Liver (tissue), 9 donors: ENCODE results near the gene CUL3. TPM values are rescaled to one million over a fixed set of nuclear protein-coding genes. Genes with fewer than 3 reads are reported as not detected.

Experiments
- DNase-seq: peaks from one replicate; pipeline ENCODE4 v3.0.0-alpha.2; 2017; ENCODE audit warnings: low spot score
- H3K27ac ChIP-seq, 2 donors: one replicate each; pipeline ENCODE4 v1.7.0; 2013; ENCODE audit warnings: inconsistent platforms in 2 of 2, low read length in 2 of 2, control low read depth in 1 of 2, low read depth in 1 of 2, mild to moderate bottlenecking in 1 of 2
- H3K27me3 ChIP-seq, 4 donors: one replicate each; pipeline versions ENCODE4 v1.6.1 to v1.7.0; 2013; ENCODE audit warnings: low read length in 3 of 4, inconsistent platforms in 1 of 4, mild to moderate bottlenecking in 1 of 4, moderate library complexity in 1 of 4; ENCODE audit not compliant: control insufficient read depth in 4 of 4, insufficient read depth in 4 of 4
- H3K36me3 ChIP-seq, 4 donors: one replicate each; pipeline versions ENCODE4 v1.6.1 to v1.7.0; 2013; ENCODE audit warnings: low read length in 3 of 4, mild to moderate bottlenecking in 3 of 4, low read depth in 1 of 4, moderate library complexity in 1 of 4; ENCODE audit not compliant: control insufficient read depth in 4 of 4, insufficient read depth in 3 of 4
- H3K4me1 ChIP-seq, 4 donors: one replicate each; pipeline versions ENCODE4 v1.6.1 to v1.7.0; 2013; ENCODE audit warnings: low read length in 3 of 4, mild to moderate bottlenecking in 3 of 4, moderate library complexity in 1 of 4; ENCODE audit not compliant: control insufficient read depth in 4 of 4, insufficient read depth in 4 of 4
- H3K4me3 ChIP-seq, 3 donors: one replicate each; pipeline versions ENCODE4 v1.6.1 to v1.7.0; 2013; ENCODE audit warnings: low read length in 3 of 3, control low read depth in 1 of 3, low read depth in 1 of 3, mild to moderate bottlenecking in 1 of 3
- H3K9ac ChIP-seq, 2 donors: one replicate each; pipeline ENCODE4 v1.7.0; 2013; ENCODE audit warnings: low read length in 2 of 2, mild to moderate bottlenecking in 2 of 2, moderate library complexity in 2 of 2, control low read depth in 1 of 2, low read depth in 1 of 2
- H3K9me3 ChIP-seq, 4 donors: one replicate each; pipeline versions ENCODE4 v1.6.1 to v1.7.0; 2013; ENCODE audit warnings: low read length in 3 of 4; ENCODE audit not compliant: control insufficient read depth in 4 of 4
- EGR1 ChIP-seq, 2 donors: IDR thresholded peaks; 2 replicates each; pipeline ENCODE4 v1.6.1; 2016 to 2018; ENCODE audit warnings: antibody characterized with exemption in 2 of 2, low read depth in 2 of 2
- FOXA1 ChIP-seq: IDR thresholded peaks from 2 replicates; pipeline ENCODE4 v1.6.1; 2016; ENCODE audit warnings: antibody characterized with exemption
- GABPA ChIP-seq, 2 donors: IDR thresholded peaks in 1 of 2; conservative IDR thresholded peaks in 1 of 2; 2 replicates each; pipeline ENCODE4 v1.6.1; 2016; ENCODE audit warnings: antibody characterized with exemption in 2 of 2, mild to moderate bottlenecking in 1 of 2, moderate library complexity in 1 of 2
- HNF4G ChIP-seq: IDR thresholded peaks from 2 replicates; pipeline ENCODE4 v1.6.1; 2016; ENCODE audit warnings: antibody characterized with exemption
- NR2F2 ChIP-seq: IDR thresholded peaks from 2 replicates; pipeline ENCODE4 v1.6.1; 2016; ENCODE audit warnings: antibody characterized with exemption
- RAD21 ChIP-seq, 2 donors: IDR thresholded peaks; 2 replicates each; pipeline ENCODE4 v1.6.1; 2016; ENCODE audit warnings: antibody characterized with exemption in 2 of 2, mild to moderate bottlenecking in 2 of 2
- RXRA ChIP-seq, 2 donors: IDR thresholded peaks; 2 replicates each; pipeline ENCODE4 v1.6.1; 2017 to 2018; ENCODE audit warnings: antibody characterized with exemption in 2 of 2, mild to moderate bottlenecking in 1 of 2
- TAF1 ChIP-seq: conservative IDR thresholded peaks from 2 replicates; pipeline ENCODE4 v1.6.1; 2016; ENCODE audit warnings: antibody characterized with exemption, mild to moderate bottlenecking
- YY1 ChIP-seq: IDR thresholded peaks from 2 replicates; pipeline ENCODE4 v1.6.1; 2016; ENCODE audit warnings: antibody characterized with exemption, mild to moderate bottlenecking
- WGBS: extraction: QIAGEN DNeasy Blood & Tissue Kit; methylation state at CpG from one replicate; pipeline ENCODE4 v1.1.7; 2013; 5-methylcytosine and 5-hydroxymethylcytosine counted together
- polyA plus RNA-seq, 2 donors: library from polyadenylated mRNA; stranded (reverse) in 1 of 2; unstranded in 1 of 2; fragments of 200-250 nt in 1 of 2; fragments of >200 nt in 1 of 2; fragmentation: Nextera tagmentation in 1 of 2; extraction: Ambion mirVana in 1 of 2; gene quantifications; one replicate each; pipeline versions ENCODE4 v1.2.1 to v1.2.3, GENCODE V29; 2013 to 2015
- total RNA-seq, 2 donors: library from RNA; depleted of rRNA; stranded (reverse); fragments of >200 nt; gene quantifications; one replicate each; pipeline ENCODE4 v1.2.3, GENCODE V29; 2014
- TF ChIP-seq, protein P1 (sequence below): fragments of 150-350 bp; IDR thresholded peaks from 2 replicates; pipeline ENCODE4 v1.5.1; 2017; ENCODE audit warnings: improper control_type of control experiment, low read depth, low read length; ENCODE audit not compliant: missing input control
- TF ChIP-seq, protein P2 (sequence below): IDR thresholded peaks from 2 replicates; pipeline ENCODE4 v1.6.1; 2016; ENCODE audit warnings: antibody characterized with exemption
- TF ChIP-seq, protein P3 (sequence below): IDR thresholded peaks from 2 replicates; pipeline ENCODE4 v1.6.1; 2016; ENCODE audit warnings: antibody characterized with exemption
- donor health status: healthy.
- donor health status: healthy.
- donor health status: healthy.
- donor health status: healthy.
- donor health status: healthy.

The CUL3 gene
- total and polyA plus RNA-seq, 4 donors: 24.7 to 48.9 (median 33.1) TPM

DNA sequence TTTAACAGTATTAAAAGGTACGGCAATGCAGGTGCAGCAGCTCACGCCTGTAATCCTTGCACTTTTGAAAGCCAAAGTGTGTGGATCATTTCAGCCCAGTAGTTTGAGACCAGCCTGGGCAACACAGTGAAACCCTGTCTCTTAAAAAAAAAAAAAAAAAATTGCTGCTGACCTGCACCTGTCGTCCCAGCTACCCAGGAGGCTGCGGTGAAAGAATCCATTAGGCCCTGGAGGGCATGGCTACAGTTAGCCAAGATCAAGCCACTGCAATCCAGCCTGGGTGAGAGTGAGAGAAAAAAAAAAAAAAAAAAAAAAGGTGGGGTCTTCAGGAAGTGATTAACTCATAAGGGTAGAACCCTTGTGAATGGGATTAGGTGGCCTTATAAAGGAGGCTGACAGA is 12.8 kb downstream of the CUL3 start:
- peaks cover 5 to 53% (median 40%) of the 10 kb centered on the region in 4 donors for H3K4me1 ChIP-seq
- peaks cover 0 to under 1% (median 0%) of the 10 kb centered on the region in 4 donors for H3K36me3 ChIP-seq
- no peak overlapping the region for H3K4me3 ChIP-seq
- no peak overlapping the region for H3K9ac ChIP-seq
- no peak overlapping the region for H3K27ac ChIP-seq
- TF ChIP-seq TAF1: no peak
- no peak for TF ChIP-seq RAD21 (IDR thresholded peaks at IDR 0.05)
- TF ChIP-seq FOXA1: no peak
- no peak for TF ChIP-seq YY1
- WGBS: 92% methylated on average over 4 of the region's 4 CpGs
- H3K27me3 ChIP-seq: no peaks in the 10 kb centered on the region
- no peak for DNase-seq
- no peaks in the 10 kb centered on the region for H3K9me3 ChIP-seq

DNA sequence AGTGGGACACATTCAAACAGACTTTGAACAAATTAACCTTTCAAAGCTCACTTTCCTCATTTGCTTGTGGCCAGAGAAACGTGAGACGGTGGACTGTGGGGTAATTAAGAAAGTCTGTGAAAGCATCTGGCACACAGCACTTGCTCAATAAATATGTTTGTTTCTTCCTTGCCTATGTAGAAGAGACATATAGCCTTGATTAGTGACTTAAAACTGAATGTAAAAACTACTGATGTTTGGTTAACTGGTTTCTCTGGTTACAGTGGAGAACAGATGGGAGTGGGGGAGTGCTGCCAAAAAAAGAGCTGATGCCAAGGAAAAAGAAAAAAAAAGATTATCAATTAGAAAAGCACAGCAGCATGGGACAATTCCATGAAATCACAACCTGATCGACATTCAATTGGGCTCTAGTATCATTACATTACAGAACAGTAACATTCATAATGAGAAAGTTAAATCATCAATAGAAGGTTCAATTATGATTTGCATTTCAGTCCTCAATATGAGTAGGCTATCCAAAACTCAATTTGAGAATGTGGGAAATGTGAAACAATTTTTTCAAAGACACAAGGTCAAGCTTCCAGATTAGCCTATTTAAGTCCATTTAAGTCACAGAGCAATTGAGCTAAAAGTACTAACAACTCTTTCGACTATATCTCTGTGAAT is 14.7 kb downstream of the CUL3 start:
- Histone ChIP-seq H3K4me1 (peaks cover 8 to 50% (median 37%) of the 10 kb centered on the region in 4 donors), H3K27ac (no peak overlapping the region), H3K36me3 (peaks cover 0 to 3% (median 0%) of the 10 kb centered on the region in 4 donors), H3K4me3 (no peak overlapping the region), H3K9ac (no peak overlapping the region), H3K27me3 (no peaks in the 10 kb centered on the region), H3K9me3 (no peaks in the 10 kb centered on the region)
- TF ChIP-seq YY1: no peak
- TF ChIP-seq, protein P1, sequence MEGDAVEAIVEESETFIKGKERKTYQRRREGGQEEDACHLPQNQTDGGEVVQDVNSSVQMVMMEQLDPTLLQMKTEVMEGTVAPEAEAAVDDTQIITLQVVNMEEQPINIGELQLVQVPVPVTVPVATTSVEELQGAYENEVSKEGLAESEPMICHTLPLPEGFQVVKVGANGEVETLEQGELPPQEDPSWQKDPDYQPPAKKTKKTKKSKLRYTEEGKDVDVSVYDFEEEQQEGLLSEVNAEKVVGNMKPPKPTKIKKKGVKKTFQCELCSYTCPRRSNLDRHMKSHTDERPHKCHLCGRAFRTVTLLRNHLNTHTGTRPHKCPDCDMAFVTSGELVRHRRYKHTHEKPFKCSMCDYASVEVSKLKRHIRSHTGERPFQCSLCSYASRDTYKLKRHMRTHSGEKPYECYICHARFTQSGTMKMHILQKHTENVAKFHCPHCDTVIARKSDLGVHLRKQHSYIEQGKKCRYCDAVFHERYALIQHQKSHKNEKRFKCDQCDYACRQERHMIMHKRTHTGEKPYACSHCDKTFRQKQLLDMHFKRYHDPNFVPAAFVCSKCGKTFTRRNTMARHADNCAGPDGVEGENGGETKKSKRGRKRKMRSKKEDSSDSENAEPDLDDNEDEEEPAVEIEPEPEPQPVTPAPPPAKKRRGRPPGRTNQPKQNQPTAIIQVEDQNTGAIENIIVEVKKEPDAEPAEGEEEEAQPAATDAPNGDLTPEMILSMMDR: no peak
- no peak for TF ChIP-seq GABPA (IDR thresholded peaks at IDR 0.05 in 1 of 2, conservative IDR thresholded peaks at IDR 0.05 in 1 of 2)
- TF ChIP-seq RXRA (IDR thresholded peaks at IDR 0.05): no peak
- no peak for TF ChIP-seq HNF4G
- TF ChIP-seq EGR1 (IDR thresholded peaks at IDR 0.05; ENCODE audit: low read depth in 2 of 2): no peak
- TF ChIP-seq, protein P2, sequence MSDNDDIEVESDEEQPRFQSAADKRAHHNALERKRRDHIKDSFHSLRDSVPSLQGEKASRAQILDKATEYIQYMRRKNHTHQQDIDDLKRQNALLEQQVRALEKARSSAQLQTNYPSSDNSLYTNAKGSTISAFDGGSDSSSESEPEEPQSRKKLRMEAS: no peak
- TF ChIP-seq TAF1: no peak
- TF ChIP-seq RAD21 (IDR thresholded peaks at IDR 0.05): no peak
- no peak for DNase-seq
- 46% methylated on average over 4 of the region's 4 CpGs for WGBS

DNA sequence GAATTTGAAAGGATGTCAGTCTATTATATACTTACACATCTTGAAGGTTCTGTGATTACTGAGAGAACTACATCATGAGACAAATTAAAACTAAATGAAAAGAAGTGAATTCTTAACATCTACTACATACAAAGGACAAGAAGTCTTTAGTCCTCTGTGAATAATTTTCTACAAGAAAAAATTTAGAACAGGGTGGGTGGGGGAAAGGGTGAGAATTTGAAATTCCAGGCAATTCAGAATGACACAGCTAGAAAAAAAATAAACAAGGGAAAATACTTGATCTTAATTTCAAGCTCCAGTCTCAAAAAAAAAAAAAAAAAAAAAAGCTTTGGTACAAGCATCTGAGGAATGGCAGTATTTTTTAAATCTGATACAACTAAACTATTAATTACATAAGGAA is 15.5 kb downstream of the CUL3 start:
- no peak for DNase-seq
- Histone ChIP-seq H3K36me3 (peaks cover 0 to 3% (median 0%) of the 10 kb centered on the region in 4 donors), H3K9ac (no peak overlapping the region), H3K27me3 (no peaks in the 10 kb centered on the region), H3K27ac (no peak overlapping the region), H3K4me3 (no peak overlapping the region), H3K4me1 (peaks cover 6 to 44% (median 31%) of the 10 kb centered on the region in 4 donors), H3K9me3 (no peaks in the 10 kb centered on the region)
- TF ChIP-seq RXRA (IDR thresholded peaks at IDR 0.05): no peak
- TF ChIP-seq, protein P3, sequence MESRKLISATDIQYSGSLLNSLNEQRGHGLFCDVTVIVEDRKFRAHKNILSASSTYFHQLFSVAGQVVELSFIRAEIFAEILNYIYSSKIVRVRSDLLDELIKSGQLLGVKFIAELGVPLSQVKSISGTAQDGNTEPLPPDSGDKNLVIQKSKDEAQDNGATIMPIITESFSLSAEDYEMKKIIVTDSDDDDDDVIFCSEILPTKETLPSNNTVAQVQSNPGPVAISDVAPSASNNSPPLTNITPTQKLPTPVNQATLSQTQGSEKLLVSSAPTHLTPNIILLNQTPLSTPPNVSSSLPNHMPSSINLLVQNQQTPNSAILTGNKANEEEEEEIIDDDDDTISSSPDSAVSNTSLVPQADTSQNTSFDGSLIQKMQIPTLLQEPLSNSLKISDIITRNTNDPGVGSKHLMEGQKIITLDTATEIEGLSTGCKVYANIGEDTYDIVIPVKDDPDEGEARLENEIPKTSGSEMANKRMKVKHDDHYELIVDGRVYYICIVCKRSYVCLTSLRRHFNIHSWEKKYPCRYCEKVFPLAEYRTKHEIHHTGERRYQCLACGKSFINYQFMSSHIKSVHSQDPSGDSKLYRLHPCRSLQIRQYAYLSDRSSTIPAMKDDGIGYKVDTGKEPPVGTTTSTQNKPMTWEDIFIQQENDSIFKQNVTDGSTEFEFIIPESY: no peak
- TF ChIP-seq GABPA (IDR thresholded peaks at IDR 0.05 in 1 of 2, conservative IDR thresholded peaks at IDR 0.05 in 1 of 2): no peak
- no peak for TF ChIP-seq NR2F2
